K562 (cell line): Measurements from ENCODE around the gene SYNE2. TPM values are rescaled to one million over a fixed set of nuclear protein-coding genes. Genes with fewer than 3 reads are reported as not detected.

Experiments used
- ATAC-seq: fragments of 200-7000 bp; cut with Tn5 transposase; 3 replicates; pipeline ENCODE4 v1.9.1; 2020; ENCODE audit warnings: moderate library complexity
- BruUV-seq: library from RNA; stranded (reverse); fragments of 400-500 nt; replicated peaks from 2 replicates; lab custom pipeline; 2021; lab: Mats Ljungman, UMichigan
- CTCF ChIA-PET: fragments of 300-600 bp; formaldehyde crosslinking; extraction: SDS; loops from one replicate; lab custom pipeline; 2021; ENCODE audit warnings: low intra/inter-chr PET ratio; lab: Yijun Ruan, JAX
- POLR2A ChIA-PET: fragments of 300-600, 350-650 bp; sonication (Branson Sonifier 250); formaldehyde crosslinking; extraction: SDS; loops from one replicate; lab custom pipeline; 2021; ENCODE audit warnings: antibody characterized with exemption, inconsistent platforms; lab: Yijun Ruan, JAX
- DNase-seq, 4 experiments: peaks; one replicate each; pipeline versions ENCODE4 v3.0.0 to v3.0.0-alpha.2; 2011 to 2018; ENCODE audit warnings: low spot score in 3 of 4, mixed read lengths in 3 of 4; ENCODE audit errors: extremely low read depth in 1 of 4
- FAIRE-seq: peaks from 2 replicates; lab custom pipeline; 2011; peaks lifted over from hg19 to GRCh38; lab: Jason Lieb, UNC
- H2AFZ ChIP-seq: 2 replicates; pipeline ENCODE4 v1.6.0; 2011; ENCODE audit warnings: low read depth, low read length, control low read depth, inconsistent platforms
- H3K27ac ChIP-seq: fragments of 200-600 bp; 3 replicates; pipeline ENCODE4 v1.8.0; 2011; ENCODE audit warnings: low read depth, mild to moderate bottlenecking, control low read depth, inconsistent platforms, low read length, moderate library complexity, mixed read lengths; ENCODE audit errors: extremely low read depth
- H3K27me3 ChIP-seq, 2 experiments: fragments of 300-600 bp in 1 of 2; 2 replicates in 1 of 2; 3 replicates in 1 of 2; pipeline versions ENCODE4 v1.6.0 to v1.8.0; 2011; ENCODE audit warnings: inconsistent platforms in 2 of 2, low read length in 2 of 2, mild to moderate bottlenecking in 1 of 2, mixed read lengths in 1 of 2, moderate library complexity in 1 of 2; ENCODE audit not compliant: control insufficient read depth in 2 of 2, insufficient read depth in 2 of 2
- H3K36me3 ChIP-seq: fragments of 300-600 bp; 3 replicates; pipeline ENCODE4 v1.8.0; 2011; ENCODE audit warnings: mild to moderate bottlenecking, low read length, inconsistent platforms; ENCODE audit not compliant: control insufficient read depth, insufficient read depth
- H3K4me1 ChIP-seq, 2 experiments: fragments of 200-600 bp in 1 of 2; replicated peaks in 1 of 2; 2 replicates in 1 of 2; 3 replicates in 1 of 2; pipeline versions ENCODE4 v1.5.1 to v1.8.0; 2011; ENCODE audit warnings: inconsistent platforms in 2 of 2, low read length in 2 of 2, mild to moderate bottlenecking in 1 of 2, mixed read lengths in 1 of 2, moderate library complexity in 1 of 2; ENCODE audit not compliant: control insufficient read depth in 2 of 2, insufficient read depth in 2 of 2
- H3K4me2 ChIP-seq: 2 replicates; pipeline ENCODE4 v1.6.1; 2011; ENCODE audit warnings: low read length, control low read depth, inconsistent platforms, mixed read lengths; ENCODE audit not compliant: insufficient read depth
- H3K4me3 ChIP-seq: fragments of 200-600 bp; sonication (generic), shearing (Covaris generic); 2 replicates; pipeline ENCODE4 v1.5.1; 2016; ENCODE audit warnings: control low read depth, inconsistent platforms
- H3K79me2 ChIP-seq: fragments of 200-600 bp; 3 replicates; pipeline ENCODE4 v1.8.0; 2011; ENCODE audit warnings: low read length, inconsistent platforms; ENCODE audit not compliant: control insufficient read depth, insufficient read depth
- H3K9ac ChIP-seq, 2 experiments: 2 replicates each; pipeline versions ENCODE4 v1.6.0 to v1.6.1; 2011; ENCODE audit warnings: low read depth in 2 of 2, low read length in 2 of 2, control low read depth in 1 of 2, inconsistent platforms in 1 of 2, mild to moderate bottlenecking in 1 of 2, mixed read lengths in 1 of 2; ENCODE audit not compliant: insufficient read depth in 1 of 2
- H3K9me1 ChIP-seq: one replicate; pipeline ENCODE4 v1.6.0; 2011; ENCODE audit warnings: inconsistent platforms, mild to moderate bottlenecking, low read length, moderate library complexity; ENCODE audit not compliant: control insufficient read depth, insufficient read depth
- H3K9me3 ChIP-seq: replicated peaks from 2 replicates; pipeline ENCODE4 v1.5.1; 2011; ENCODE audit warnings: low read depth, low read length, inconsistent platforms; ENCODE audit not compliant: control insufficient read depth, insufficient read depth
- H4K20me1 ChIP-seq: replicated peaks from 2 replicates; pipeline ENCODE4 v1.6.1; 2011; ENCODE audit warnings: low read length, inconsistent platforms, mixed read lengths; ENCODE audit not compliant: control insufficient read depth, insufficient read depth
- CBFB ChIP-seq: sonication (generic); formaldehyde crosslinking; IDR thresholded peaks from 2 replicates; pipeline ENCODE4 v1.4.0; 2020; ENCODE audit warnings: mild to moderate bottlenecking, missing genetic modification reagents
- EHMT2 ChIP-seq: fragments of 450-650 bp; IDR thresholded peaks from 2 replicates; pipeline ENCODE4 v1.6.1; 2018; ENCODE audit warnings: antibody characterized with exemption
- ELF1 ChIP-seq: fragments of 200-800 bp; sonication (Bioruptor generic); IDR thresholded peaks from 2 replicates; pipeline ENCODE4 v1.6.1; 2016; ENCODE audit warnings: missing genetic modification characterization, missing compliant biosample characterization
- ETV1 ChIP-seq: fragments of 450-650 bp; conservative IDR thresholded peaks from 2 replicates; pipeline ENCODE4 v1.6.1; 2016; ENCODE audit warnings: missing genetic modification characterization, control low read depth, low read depth, missing compliant biosample characterization
- HNRNPLL ChIP-seq: fragments of 200-400 bp; formaldehyde crosslinking; IDR thresholded peaks from 2 replicates; pipeline ENCODE4 v1.6.1; 2017; ENCODE audit warnings: low read length, low read depth, mild to moderate bottlenecking; ENCODE audit not compliant: poor library complexity, severe bottlenecking
- MTA2 ChIP-seq: fragments of 450-650 bp; IDR thresholded peaks from 2 replicates; pipeline ENCODE4 v1.6.1; 2016; ENCODE audit warnings: low read depth
- NFIC ChIP-seq: fragments of 450-650 bp; IDR thresholded peaks from 2 replicates; pipeline ENCODE4 v1.6.1; 2017; ENCODE audit warnings: mild to moderate bottlenecking, inconsistent platforms
- RBM39 ChIP-seq: fragments of 200-400 bp; formaldehyde crosslinking; optimal IDR thresholded peaks from 2 replicates; pipeline ENCODE3; 2018; ENCODE audit warnings: low read depth, low read length
- U2AF1 ChIP-seq: fragments of 200-400 bp; formaldehyde crosslinking; optimal IDR thresholded peaks from 2 replicates; pipeline ENCODE3; 2017; ENCODE audit warnings: mild to moderate bottlenecking, low read depth, low read length, moderate library complexity
- ZC3H11A ChIP-seq: IDR thresholded peaks from 2 replicates; pipeline ENCODE4 v1.6.1; 2012; ENCODE audit warnings: low read depth, low read length, improper control_type of control experiment
- ZNF184 ChIP-seq: sonication (generic); formaldehyde crosslinking; IDR thresholded peaks from 2 replicates; pipeline ENCODE4 v1.5.0; 2020; ENCODE audit warnings: missing genetic modification reagents
- ZNF324 ChIP-seq: fragments of 250-450 bp; sonication (Bioruptor Pico); IDR thresholded peaks from 2 replicates; pipeline ENCODE4 v1.4.0; 2020; ENCODE audit warnings: mild to moderate bottlenecking
- ZNF668 ChIP-seq: fragments of 250-450 bp; sonication (Bioruptor Pico); IDR thresholded peaks from 2 replicates; pipeline ENCODE4 v1.8.0; 2022; ENCODE audit warnings: mild to moderate bottlenecking, inconsistent platforms
- ZNF717 ChIP-seq: fragments of 250-450 bp; sonication (Bioruptor Pico); IDR thresholded peaks from 2 replicates; pipeline ENCODE4 v1.5.0; 2021
- WGBS: fragments of 100-300 bp; shearing (Covaris generic); methylation state at CpG from one replicate; pipeline ENCODE4 v1.1.6; 2016; ENCODE audit warnings: low coverage, mixed read lengths; ENCODE audit not compliant: insufficient coverage; ENCODE audit errors: missing lambda C conversion rate; 5-methylcytosine and 5-hydroxymethylcytosine counted together
- in situ Hi-C: fragments of 300-500 bp; cut with MboI; formaldehyde crosslinking; loops from 4 replicates; pipeline ENCODE4 v1.15.0; 2018; ENCODE audit warnings: inconsistent platforms, mixed read lengths
- intact Hi-C: fragments of 100-400 bp; cut with micrococcal nuclease; formaldehyde crosslinking; loops from 2 replicates; pipeline ENCODE4 v1.14.2; 2022
- polyA plus RNA-seq, 8 experiments: library from polyadenylated mRNA; depleted of rRNA in 4 of 8; stranded (reverse) in 5 of 8; unstranded in 3 of 8; fragments of >200 nt; fragmentation: Nextera tagmentation in 2 of 8; fragmentation: Illumina TruSeq in 1 of 8; extraction: Ambion mirVana in 2 of 8; extraction: Trizol in 1 of 8; gene quantifications; 2 replicates each; pipeline versions ENCODE4 v1.2.1 to v1.2.3, GENCODE V29; 2011 to 2014; ENCODE audit warnings: inconsistent platforms in 1 of 8, missing spikeins in 1 of 8
- total RNA-seq, 7 experiments: library from RNA; depleted of rRNA in 6 of 7; stranded (reverse); fragments of >200 nt in 6 of 7; fragmentation: Illumina TruSeq in 2 of 7; extraction: Trizol in 2 of 7; gene quantifications; 2 replicates each; pipeline versions ENCODE4 v1.2.1 to v1.2.3, GENCODE V29; 2011 to 2021; ENCODE audit warnings: low replicate concordance in 1 of 7
- TF ChIP-seq, protein P1 (sequence below): fragments of 200-800 bp; sonication (Bioruptor generic); IDR thresholded peaks from 2 replicates; pipeline ENCODE4 v1.6.1; 2017; ENCODE audit warnings: missing genetic modification characterization, missing compliant biosample characterization
- TF ChIP-seq, protein P2 (sequence below): fragments of 150-350 bp; IDR thresholded peaks from 2 replicates; pipeline ENCODE4 v1.6.1; 2014; ENCODE audit warnings: low read depth, mild to moderate bottlenecking, low read length, borderline replicate concordance

Gene SYNE2
- total and polyA plus RNA-seq, 9 of the 15 experiments (the other 6 are each of a cell fraction or from before 2014, with no cell fraction given): 0.06 to 0.53 (median 0.11) TPM

DNA sequence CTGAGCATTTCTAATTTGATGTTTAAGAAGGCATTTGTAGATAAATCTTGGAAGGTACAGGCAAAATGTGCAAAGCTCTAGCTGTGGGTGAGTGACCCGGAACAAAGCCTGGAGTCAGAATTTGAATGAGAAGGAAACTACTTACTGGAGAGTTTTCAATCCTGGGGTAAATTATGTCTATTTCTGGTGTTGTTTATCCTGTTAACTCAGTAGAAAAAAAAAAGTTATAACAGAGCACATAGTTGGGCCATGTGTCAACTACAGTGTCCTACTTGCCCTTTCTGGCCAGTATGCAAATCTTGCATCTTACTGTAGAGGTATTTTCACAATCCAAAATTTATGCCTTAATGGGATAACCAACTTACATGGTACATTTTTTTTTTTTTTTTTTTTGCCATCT, 182.3 kb downstream of the SYNE2 start:
- no peak for ATAC-seq
- Histone ChIP-seq H2AFZ (no peak overlapping the region), H3K27ac (no peak overlapping the region), H4K20me1 (no peaks in the 10 kb centered on the region), H3K4me3 (no peak overlapping the region), H3K36me3 (no peaks in the 10 kb centered on the region), H3K27me3 (0 out of 5 replicates have a peak, but pooled peaks cover 0 to 2% of the 10 kb centered on the region in 2 experiments), H3K9me3 (no peaks in the 10 kb centered on the region), H3K4me1 (no peaks in the 10 kb centered on the region), H3K79me2 (no peaks in the 10 kb centered on the region), H3K4me2 (no peak overlapping the region), H3K9me1 (no peaks in the 10 kb centered on the region), H3K9ac (no peak overlapping the region)
- no peak for DNase-seq
- intact Hi-C loops (no loop called here), in situ Hi-C loops (no loop called here)
- 0% methylated on average over 1 of the region's 1 CpG for WGBS
- no peak for FAIRE-seq
- CTCF ChIA-PET: no interaction called here
- POLR2A ChIA-PET: no interaction called here
- no TSS peak for BruUV-seq
- TF ChIP-seq, protein P1, sequence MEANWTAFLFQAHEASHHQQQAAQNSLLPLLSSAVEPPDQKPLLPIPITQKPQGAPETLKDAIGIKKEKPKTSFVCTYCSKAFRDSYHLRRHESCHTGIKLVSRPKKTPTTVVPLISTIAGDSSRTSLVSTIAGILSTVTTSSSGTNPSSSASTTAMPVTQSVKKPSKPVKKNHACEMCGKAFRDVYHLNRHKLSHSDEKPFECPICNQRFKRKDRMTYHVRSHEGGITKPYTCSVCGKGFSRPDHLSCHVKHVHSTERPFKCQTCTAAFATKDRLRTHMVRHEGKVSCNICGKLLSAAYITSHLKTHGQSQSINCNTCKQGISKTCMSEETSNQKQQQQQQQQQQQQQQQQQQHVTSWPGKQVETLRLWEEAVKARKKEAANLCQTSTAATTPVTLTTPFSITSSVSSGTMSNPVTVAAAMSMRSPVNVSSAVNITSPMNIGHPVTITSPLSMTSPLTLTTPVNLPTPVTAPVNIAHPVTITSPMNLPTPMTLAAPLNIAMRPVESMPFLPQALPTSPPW: no peak
- TF ChIP-seq EHMT2 (no peak), ZNF184 (CRISPR knock-in tag) (no peak), ZNF717 (CRISPR knock-in tag) (no peak), NFIC (no peak), MTA2 (no peak), CBFB (CRISPR knock-in tag) (no peak), U2AF1 (no peak), HNRNPLL (no peak), ZNF668 (CRISPR knock-in tag) (no peak), ELF1 (tag) (no peak), ETV1 (tag) (no peak), ZC3H11A (no peak), ZNF324 (CRISPR knock-in tag) (no peak), RBM39 (no peak)
- TF ChIP-seq, protein P2, sequence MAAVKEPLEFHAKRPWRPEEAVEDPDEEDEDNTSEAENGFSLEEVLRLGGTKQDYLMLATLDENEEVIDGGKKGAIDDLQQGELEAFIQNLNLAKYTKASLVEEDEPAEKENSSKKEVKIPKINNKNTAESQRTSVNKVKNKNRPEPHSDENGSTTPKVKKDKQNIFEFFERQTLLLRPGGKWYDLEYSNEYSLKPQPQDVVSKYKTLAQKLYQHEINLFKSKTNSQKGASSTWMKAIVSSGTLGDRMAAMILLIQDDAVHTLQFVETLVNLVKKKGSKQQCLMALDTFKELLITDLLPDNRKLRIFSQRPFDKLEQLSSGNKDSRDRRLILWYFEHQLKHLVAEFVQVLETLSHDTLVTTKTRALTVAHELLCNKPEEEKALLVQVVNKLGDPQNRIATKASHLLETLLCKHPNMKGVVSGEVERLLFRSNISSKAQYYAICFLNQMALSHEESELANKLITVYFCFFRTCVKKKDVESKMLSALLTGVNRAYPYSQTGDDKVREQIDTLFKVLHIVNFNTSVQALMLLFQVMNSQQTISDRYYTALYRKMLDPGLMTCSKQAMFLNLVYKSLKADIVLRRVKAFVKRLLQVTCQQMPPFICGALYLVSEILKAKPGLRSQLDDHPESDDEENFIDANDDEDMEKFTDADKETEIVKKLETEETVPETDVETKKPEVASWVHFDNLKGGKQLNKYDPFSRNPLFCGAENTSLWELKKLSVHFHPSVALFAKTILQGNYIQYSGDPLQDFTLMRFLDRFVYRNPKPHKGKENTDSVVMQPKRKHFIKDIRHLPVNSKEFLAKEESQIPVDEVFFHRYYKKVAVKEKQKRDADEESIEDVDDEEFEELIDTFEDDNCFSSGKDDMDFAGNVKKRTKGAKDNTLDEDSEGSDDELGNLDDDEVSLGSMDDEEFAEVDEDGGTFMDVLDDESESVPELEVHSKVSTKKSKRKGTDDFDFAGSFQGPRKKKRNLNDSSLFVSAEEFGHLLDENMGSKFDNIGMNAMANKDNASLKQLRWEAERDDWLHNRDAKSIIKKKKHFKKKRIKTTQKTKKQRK: no peak
